ENCODE data around the gene ISM1.
A peak's percentile ranks its signal among the peaks of the same experiment; 100 is the strongest.

The ISM1 gene

GRCh38 chr20:13220904-13221297, at the start of gene ISM1:
TSS of gene ISM1 (plus strand) at chr20:13221274. CDS start at chr20:13221777, 503 bp downstream.
- DNase-seq (ENCODE audit: low read depth in 2 of 2): peak; percentile 38 to 46

- DNase-seq (ENCODE audit: low read depth in 2 of 2): no peak
These were observed 47.9 kb upstream of the ISM1 start for GRCh38 chr20:13173201-13173600.

- no peak for DNase-seq (ENCODE audit: low read depth in 2 of 2)
These were observed 46.7 kb upstream of the ISM1 start for GRCh38 chr20:13174402-13174801.

- no peak for DNase-seq (ENCODE audit: low read depth in 2 of 2)
These were observed 39.8 kb upstream of the ISM1 start for GRCh38 chr20:13180986-13181889.

- no peak for DNase-seq (ENCODE audit: low read depth in 2 of 2)
These were observed 38.1 kb upstream of the ISM1 start for GRCh38 chr20:13183005-13183404.

- no peak for DNase-seq (ENCODE audit: low read depth in 2 of 2)
These were observed 34.9 kb upstream of the ISM1 start for GRCh38 chr20:13186043-13186774.

GRCh38 chr20:13187899-13188298, 33.2 kb upstream of the ISM1 start:
- no peak for DNase-seq (ENCODE audit: low read depth in 2 of 2)

GRCh38 chr20:13199279-13199678, 21.8 kb upstream of the ISM1 start:
- DNase-seq (ENCODE audit: low read depth in 2 of 2): no peak

GRCh38 chr20:13200767-13201500, 20.1 kb upstream of the ISM1 start:
- no peak for DNase-seq (ENCODE audit: low read depth in 2 of 2)

GRCh38 chr20:13202565-13202964, 18.5 kb upstream of the ISM1 start:
- no peak for DNase-seq (ENCODE audit: low read depth in 2 of 2)

- no peak for DNase-seq (ENCODE audit: low read depth in 2 of 2)
These were observed 15.6 kb upstream of the ISM1 start for GRCh38 chr20:13205425-13205824.

GRCh38 chr20:13205848-13206434, 15.1 kb upstream of the ISM1 start:
- DNase-seq (ENCODE audit: low read depth in 2 of 2): no peak

GRCh38 chr20:13207016-13207415, 14.1 kb upstream of the ISM1 start:
- DNase-seq (ENCODE audit: low read depth in 2 of 2): no peak

- DNase-seq (ENCODE audit: low read depth in 2 of 2): no peak
These were observed 9.0 kb upstream of the ISM1 start for GRCh38 chr20:13211956-13212618.

- no peak for DNase-seq (ENCODE audit: low read depth in 2 of 2)
These were observed 8.3 kb upstream of the ISM1 start for GRCh38 chr20:13212750-13213149.

GRCh38 chr20:13213335-13213734, 7.7 kb upstream of the ISM1 start:
- no peak for DNase-seq (ENCODE audit: low read depth in 2 of 2)

- no peak for DNase-seq (ENCODE audit: low read depth in 2 of 2)
These were observed 4.5 kb upstream of the ISM1 start for GRCh38 chr20:13216533-13216932.

GRCh38 chr20:13219327-13220193, 1.5 kb upstream of the ISM1 start:
- DNase-seq (ENCODE audit: low read depth in 2 of 2): no peak

GRCh38 chr20:13220194-13220903, 725 bp upstream of the ISM1 start:
- peak in 1 of 2 donors; percentile 28 for DNase-seq (ENCODE audit: low read depth in 2 of 2)

- DNase-seq (ENCODE audit: low read depth in 2 of 2): no peak
These were observed 219 bp downstream of the ISM1 start for GRCh38 chr20:13221313-13221672.
